Sigmoid colon (tissue), 7 donors: ENCODE results near the gene LYL1. TPM values are rescaled to one million over a fixed set of nuclear protein-coding genes. Genes with fewer than 3 reads are reported as not detected.

Experiments
- DNase-seq: peaks from one replicate; pipeline ENCODE4 v3.0.0-alpha.2; 2019
- H3K27ac ChIP-seq, 4 donors: fragments of 200-600 bp; sonication (generic); one replicate each; pipeline ENCODE4 v1.5.1; 2016 to 2019; ENCODE audit warnings: mild to moderate bottlenecking in 1 of 4
- H3K27me3 ChIP-seq, 3 donors: fragments of 200-600 bp; sonication (generic); one replicate each; pipeline ENCODE4 v1.5.1; 2019; ENCODE audit warnings: mild to moderate bottlenecking in 1 of 3
- H3K36me3 ChIP-seq, 4 donors: fragments of 200-600 bp; sonication (generic); one replicate each; pipeline ENCODE4 v1.5.1; 2016 to 2019
- H3K4me1 ChIP-seq, 4 donors: fragments of 200-600 bp; sonication (generic); one replicate each; pipeline ENCODE4 v1.5.1; 2017 to 2019
- H3K4me3 ChIP-seq, 4 donors: fragments of 200-600 bp; sonication (generic); one replicate each; pipeline ENCODE4 v1.5.1; 2017 to 2019; ENCODE audit warnings: mild to moderate bottlenecking in 2 of 4, moderate library complexity in 1 of 4
- H3K9me3 ChIP-seq, 4 donors: fragments of 200-600 bp in 3 of 4; sonication (generic) in 3 of 4; one replicate each; pipeline versions ENCODE4 v1.5.1 to v1.6.1; 2013 to 2019
- EP300 ChIP-seq, 4 donors: sonication (generic); formaldehyde crosslinking; IDR thresholded peaks; one replicate each; pipeline ENCODE4 v1.6.1; 2017; ENCODE audit warnings: antibody characterized with exemption in 4 of 4
- POLR2A ChIP-seq, 2 donors: fragments of 450-650 bp; IDR thresholded peaks; one replicate each; pipeline ENCODE4 v1.6.1; 2016; ENCODE audit warnings: antibody characterized with exemption in 2 of 2, mild to moderate bottlenecking in 2 of 2, moderate library complexity in 2 of 2
- POLR2AphosphoS5 ChIP-seq, 4 donors: sonication (generic); formaldehyde crosslinking; IDR thresholded peaks; one replicate each; pipeline ENCODE4 v1.6.1; 2017; ENCODE audit warnings: antibody characterized with exemption in 4 of 4
- WGBS, 2 donors: extraction: QIAGEN DNeasy Blood & Tissue Kit; methylation state at CpG; one replicate each; pipeline ENCODE4 v1.1.7; 2013; 5-methylcytosine and 5-hydroxymethylcytosine counted together
- intact Hi-C: fragments of 100-400 bp; cut with DNase I; formaldehyde crosslinking; loops from one replicate; pipeline ENCODE4 v1.15.1; 2023
- polyA plus RNA-seq, 3 donors: library from polyadenylated mRNA; stranded (reverse); fragments of 200-250 nt; gene quantifications; one replicate each; pipeline ENCODE4 v1.2.3, GENCODE V29; 2013
- total RNA-seq, 4 donors: library from RNA; depleted of rRNA; stranded (reverse); fragments of >200 nt; gene quantifications; one replicate each; pipeline ENCODE4 v1.1.0, GENCODE V29; 2016
- TF ChIP-seq, protein P1 (sequence below), 4 experiments: fragments of 450-650 bp in 3 of 4; fragments of 200-600 bp in 1 of 4; IDR thresholded peaks; one replicate each; pipeline ENCODE4 v1.5.1; 2016 to 2019; ENCODE audit warnings: antibody characterized with exemption in 4 of 4, mild to moderate bottlenecking in 3 of 4, moderate library complexity in 2 of 4
- donor health status: healthy with polysubstance abuse.
- donor health status: Bipolar disorder and iron deficiency.
- donor health status: healthy.

LYL1 gene
- total and polyA plus RNA-seq, 7 donors, result 3.0 to 18.4 (median 13.8) TPM

DNA sequence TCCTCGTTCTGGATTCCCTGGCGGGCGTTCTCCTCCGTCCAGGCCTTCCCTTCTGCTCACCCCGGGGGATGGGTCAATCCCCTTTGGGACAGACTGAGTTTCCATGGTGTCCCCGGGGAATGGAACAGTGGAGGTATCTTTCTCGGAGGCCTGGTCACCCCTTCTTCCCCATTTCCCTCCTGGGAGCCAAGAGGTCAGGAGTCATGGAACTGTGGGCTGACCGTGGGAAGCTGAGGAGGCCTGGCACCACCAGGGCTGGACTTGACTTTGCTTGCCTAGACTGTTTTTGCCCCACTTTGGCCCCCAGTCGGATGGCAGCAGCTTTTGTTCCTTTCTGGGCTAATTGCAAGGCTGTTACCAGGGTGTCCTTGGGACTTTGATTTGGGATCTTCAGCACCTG lies 17.4 kb upstream of the LYL1 start:
- H3K4me1 ChIP-seq, result peaks cover 0 to 45% (median 42%) of the 10 kb centered on the region in 4 donors
- intact Hi-C loops, result no loop called here
- H3K36me3 ChIP-seq, result peaks cover 0 to 5% (median 2%) of the 10 kb centered on the region in 4 donors
- H3K27ac ChIP-seq, result no peak overlapping the region
- TF ChIP-seq, protein P1, sequence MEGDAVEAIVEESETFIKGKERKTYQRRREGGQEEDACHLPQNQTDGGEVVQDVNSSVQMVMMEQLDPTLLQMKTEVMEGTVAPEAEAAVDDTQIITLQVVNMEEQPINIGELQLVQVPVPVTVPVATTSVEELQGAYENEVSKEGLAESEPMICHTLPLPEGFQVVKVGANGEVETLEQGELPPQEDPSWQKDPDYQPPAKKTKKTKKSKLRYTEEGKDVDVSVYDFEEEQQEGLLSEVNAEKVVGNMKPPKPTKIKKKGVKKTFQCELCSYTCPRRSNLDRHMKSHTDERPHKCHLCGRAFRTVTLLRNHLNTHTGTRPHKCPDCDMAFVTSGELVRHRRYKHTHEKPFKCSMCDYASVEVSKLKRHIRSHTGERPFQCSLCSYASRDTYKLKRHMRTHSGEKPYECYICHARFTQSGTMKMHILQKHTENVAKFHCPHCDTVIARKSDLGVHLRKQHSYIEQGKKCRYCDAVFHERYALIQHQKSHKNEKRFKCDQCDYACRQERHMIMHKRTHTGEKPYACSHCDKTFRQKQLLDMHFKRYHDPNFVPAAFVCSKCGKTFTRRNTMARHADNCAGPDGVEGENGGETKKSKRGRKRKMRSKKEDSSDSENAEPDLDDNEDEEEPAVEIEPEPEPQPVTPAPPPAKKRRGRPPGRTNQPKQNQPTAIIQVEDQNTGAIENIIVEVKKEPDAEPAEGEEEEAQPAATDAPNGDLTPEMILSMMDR (IDR thresholded peaks at IDR 0.05), result no peak
- TF ChIP-seq POLR2AphosphoS5 (IDR thresholded peaks at IDR 0.05) (no peak), POLR2A (IDR thresholded peaks at IDR 0.05) (no peak), EP300 (IDR thresholded peaks at IDR 0.05) (no peak)
- no peak overlapping the region for H3K4me3 ChIP-seq
- no peaks in the 10 kb centered on the region for H3K27me3 ChIP-seq
- WGBS, 2 donors, result 85 to 86% methylated on average over 9 of the region's 9 CpGs
- DNase-seq, result no peak
- H3K9me3 ChIP-seq, result no peaks in the 10 kb centered on the region

DNA sequence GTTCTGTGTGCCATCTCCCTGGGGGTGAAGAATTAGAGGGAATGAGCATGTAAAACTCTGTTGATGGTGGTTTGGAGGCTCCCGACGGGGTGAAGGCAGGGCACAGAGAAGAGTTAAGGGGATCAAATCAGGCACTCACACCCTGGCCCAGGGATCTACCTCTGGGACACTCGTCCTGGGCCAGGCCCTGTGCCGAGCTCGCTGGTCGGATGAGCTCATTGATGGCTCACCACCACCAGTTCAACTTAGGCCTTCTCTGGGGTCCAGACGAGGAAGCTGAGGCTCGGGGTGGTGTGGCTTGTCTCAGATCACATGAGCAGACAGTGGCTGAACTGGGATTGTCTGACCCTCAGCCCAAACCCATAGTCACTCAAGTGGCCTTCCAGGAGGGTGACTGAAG lies 17.0 kb upstream of the LYL1 start:
- Histone ChIP-seq H3K27me3 (no peaks in the 10 kb centered on the region), H3K4me1 (peaks cover 0 to 49% (median 43%) of the 10 kb centered on the region in 4 donors), H3K4me3 (peak overlapping the region in 2 of 4 donors; percentile 94 to 95), H3K36me3 (peaks cover 0 to 9% (median 4%) of the 10 kb centered on the region in 4 donors), H3K27ac (peak overlapping the region in 2 of 4 donors; percentile 72 to 75), H3K9me3 (no peaks in the 10 kb centered on the region)
- WGBS, 2 donors, result 84 to 86% methylated on average over 8 of the region's 8 CpGs
- intact Hi-C loops, result loop anchor here (5.0 kb wide), 2 partner anchors 33 to 143 kb away; partner anchors contain the start of genes IER2 and STX10
- TF ChIP-seq POLR2AphosphoS5 (IDR thresholded peaks at IDR 0.05) (no peak), EP300 (IDR thresholded peaks at IDR 0.05) (no peak), POLR2A (IDR thresholded peaks at IDR 0.05) (no peak)
- TF ChIP-seq, protein P1 (IDR thresholded peaks at IDR 0.05), result no peak
- DNase-seq, result no peak

DNA sequence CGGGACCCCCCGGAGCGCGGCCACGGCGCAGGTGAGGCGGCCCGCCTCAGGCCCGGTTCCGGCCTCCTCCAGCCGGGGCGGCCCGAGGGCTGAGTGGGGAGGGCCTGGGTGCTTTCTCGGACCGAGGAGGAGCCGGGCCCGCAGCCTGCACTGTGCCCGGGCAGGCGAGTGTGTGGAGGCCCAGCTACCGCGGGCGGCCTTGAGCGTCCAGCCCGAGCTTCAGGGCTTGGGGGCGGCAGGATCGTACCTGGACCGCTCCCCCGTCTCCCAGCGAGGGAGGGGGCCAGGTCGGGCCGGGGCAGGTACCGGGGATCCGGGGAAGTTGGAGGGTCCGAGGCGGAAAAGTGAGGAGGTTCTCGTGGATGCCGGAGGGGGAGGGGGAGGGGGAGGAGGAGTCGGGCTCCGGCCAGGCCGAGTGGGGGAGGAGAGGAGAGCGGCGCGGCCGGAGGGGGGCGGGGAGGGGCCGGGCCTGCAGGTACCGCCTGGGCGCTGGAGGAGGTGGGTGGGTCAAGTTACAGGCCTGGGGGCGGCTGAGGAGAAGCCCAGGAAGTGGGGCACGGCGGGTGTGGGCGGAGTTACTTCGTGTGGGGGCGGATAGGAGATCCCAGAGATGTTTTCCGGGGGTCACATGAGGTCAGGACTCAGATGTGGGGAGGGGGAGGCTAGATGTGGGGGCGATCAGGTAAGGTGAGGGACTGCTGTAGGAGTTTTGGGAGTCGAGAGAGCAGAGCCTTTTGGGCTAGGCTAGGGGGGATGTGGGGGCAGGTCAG lies 16.0 kb upstream of the LYL1 start:
- Histone ChIP-seq H3K4me3 (peak overlapping the region; percentile 91 to 95 (median 92)), H3K27ac (peak overlapping the region; percentile 60 to 77 (median 74)), H3K36me3 (peaks cover 0 to 17% (median 8%) of the 10 kb centered on the region in 4 donors), H3K4me1 (peaks cover 0 to 49% (median 43%) of the 10 kb centered on the region in 4 donors), H3K27me3 (no peaks in the 10 kb centered on the region), H3K9me3 (no peaks in the 10 kb centered on the region)
- DNase-seq, result peak; percentile 76
- WGBS, 2 donors, result 1 to 2% methylated on average over 57 of the region's 57 CpGs
- intact Hi-C loops, result loop anchor here (5.0 kb wide), 2 partner anchors 34 to 144 kb away; partner anchors contain the start of genes IER2 and STX10
- TF ChIP-seq, protein P1 (IDR thresholded peaks at IDR 0.05), result no peak
- TF ChIP-seq POLR2AphosphoS5 (IDR thresholded peaks at IDR 0.05) (no peak), EP300 (IDR thresholded peaks at IDR 0.05) (no peak), POLR2A (IDR thresholded peaks at IDR 0.05) (no peak)

DNA sequence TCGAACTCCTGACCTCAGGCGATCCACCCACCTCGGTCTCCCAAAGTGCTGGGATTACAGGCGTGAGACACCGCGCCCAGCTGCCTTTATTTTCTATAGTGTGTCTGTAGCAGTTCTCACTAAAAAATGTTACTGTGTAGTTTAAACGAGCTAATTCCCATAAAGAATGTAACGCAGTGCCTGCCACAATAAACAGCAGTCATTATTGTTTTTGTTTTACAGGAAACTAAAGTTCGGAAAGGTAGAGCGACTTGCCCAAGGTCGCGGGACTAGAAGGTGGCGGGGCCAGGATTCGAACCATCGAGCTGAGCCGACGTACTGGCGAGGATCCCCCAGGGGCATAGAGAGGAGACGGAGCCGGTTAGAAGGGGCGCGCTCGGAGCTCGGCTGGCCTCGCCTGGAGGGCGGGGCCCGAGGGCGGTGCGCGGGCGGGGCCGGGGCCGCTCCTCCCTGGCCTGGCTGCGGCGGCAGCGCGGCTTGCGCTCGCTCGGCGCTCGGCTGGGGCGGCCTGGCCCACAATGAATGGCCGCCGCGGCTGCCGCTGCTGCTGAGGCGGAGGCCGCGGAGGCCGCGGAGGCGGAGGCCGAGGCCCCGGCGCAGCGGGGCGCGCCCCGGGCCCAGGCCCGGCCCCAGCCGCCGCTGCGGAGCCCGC lies 15.2 kb upstream of the LYL1 start, which contains the start of gene NACC1:
Gene NACC1 (plus strand): TSS at position 493 of the 652 bp plus-strand sequence. CDS start 16,944 bp downstream, outside the sequence.
- intact Hi-C loops, result loop anchor here (5.0 kb wide), 2 partner anchors 34 to 144 kb away; partner anchors contain the start of genes IER2 and STX10
- Histone ChIP-seq H3K36me3 (peaks cover 0 to 24% (median 9%) of the 10 kb centered on the region in 4 donors), H3K27me3 (no peaks in the 10 kb centered on the region), H3K27ac (peak within 1 kb of the TSS; percentile 74 to 83 (median 78)), H3K4me1 (peaks cover 0 to 49% (median 43%) of the 10 kb centered on the region in 4 donors), H3K4me3 (peak within 1 kb of the TSS; percentile 91 to 99 (median 96)), H3K9me3 (no peaks in the 10 kb centered on the region)
- WGBS, 2 donors, result 1 to 3% methylated on average over 65 of the region's 65 CpGs
- peak; percentile 93 for DNase-seq
- TF ChIP-seq POLR2A (IDR thresholded peaks at IDR 0.05), result no peak
- TF ChIP-seq, protein P1 (IDR thresholded peaks at IDR 0.05), result no peak
- TF ChIP-seq POLR2AphosphoS5 (IDR thresholded peaks at IDR 0.05), result peak in 2 of 4 donors; percentile 30 to 36
